ENCODE data around the gene CCNI2. TPM values are rescaled to one million over a fixed set of nuclear protein-coding genes. Genes with fewer than 3 reads are reported as not detected.

CCNI2 gene
- total and polyA plus RNA-seq, 9 of the 15 experiments (the other 6 are each of a cell fraction or from before 2014, with no cell fraction given) = 0.05 to 1.7 (median 0.81) TPM; not detected in 5

DNA sequence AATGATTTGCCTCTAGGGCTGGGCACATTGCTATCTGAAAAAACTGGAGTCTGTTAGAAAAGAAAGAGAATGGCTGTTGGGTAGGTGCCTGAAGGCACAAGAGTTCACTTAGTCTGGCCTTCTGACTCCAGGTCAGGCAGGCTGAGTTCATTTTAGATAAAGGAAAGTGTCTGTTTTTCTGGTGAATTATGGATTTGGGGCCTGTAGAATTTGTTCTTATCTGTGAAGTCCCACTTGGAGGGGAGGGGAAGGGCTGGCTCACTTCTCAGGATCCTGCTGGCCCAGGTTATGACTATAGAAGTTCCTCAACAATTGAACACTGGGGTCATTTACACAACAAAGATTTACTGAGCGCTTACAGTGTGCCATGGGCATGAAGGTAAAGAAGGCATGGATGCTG, 41.3 kb downstream of the CCNI2 start (continued):
- TF ChIP-seq, protein P1, sequence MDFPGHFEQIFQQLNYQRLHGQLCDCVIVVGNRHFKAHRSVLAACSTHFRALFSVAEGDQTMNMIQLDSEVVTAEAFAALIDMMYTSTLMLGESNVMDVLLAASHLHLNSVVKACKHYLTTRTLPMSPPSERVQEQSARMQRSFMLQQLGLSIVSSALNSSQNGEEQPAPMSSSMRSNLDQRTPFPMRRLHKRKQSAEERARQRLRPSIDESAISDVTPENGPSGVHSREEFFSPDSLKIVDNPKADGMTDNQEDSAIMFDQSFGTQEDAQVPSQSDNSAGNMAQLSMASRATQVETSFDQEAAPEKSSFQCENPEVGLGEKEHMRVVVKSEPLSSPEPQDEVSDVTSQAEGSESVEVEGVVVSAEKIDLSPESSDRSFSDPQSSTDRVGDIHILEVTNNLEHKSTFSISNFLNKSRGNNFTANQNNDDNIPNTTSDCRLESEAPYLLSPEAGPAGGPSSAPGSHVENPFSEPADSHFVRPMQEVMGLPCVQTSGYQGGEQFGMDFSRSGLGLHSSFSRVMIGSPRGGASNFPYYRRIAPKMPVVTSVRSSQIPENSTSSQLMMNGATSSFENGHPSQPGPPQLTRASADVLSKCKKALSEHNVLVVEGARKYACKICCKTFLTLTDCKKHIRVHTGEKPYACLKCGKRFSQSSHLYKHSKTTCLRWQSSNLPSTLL (IDR thresholded peaks at IDR 0.05) = no peak
- no peak for TF ChIP-seq E2F3 (CRISPR knock-in tag; IDR thresholded peaks at IDR 0.05)
- no peak for TF ChIP-seq ZEB2 (IDR thresholded peaks at IDR 0.05)
- no peak for TF ChIP-seq XRCC4 (IDR thresholded peaks at IDR 0.05; ENCODE audit: extremely low read depth, insufficient read depth, insufficient read length)
- peak; percentile 70 for TF ChIP-seq ZFX (CRISPR knock-in tag; IDR thresholded peaks at IDR 0.05)
- TF ChIP-seq SMC3 (conservative IDR thresholded peaks at IDR 0.05; ENCODE audit: insufficient read depth, low read depth, low read length) = no peak
- 0 out of 4 replicates have a peak, but pooled peaks of 1 of the 2 experiments have one; percentile 14 for TF ChIP-seq MAZ (CRISPR knock-in tag; conservative IDR thresholded peaks at IDR 0.05 in 1 of 2, IDR thresholded peaks at IDR 0.05 in 1 of 2)
- TF ChIP-seq HNRNPK (IDR thresholded peaks at IDR 0.05; ENCODE audit: low read depth, low read length, poor library complexity, severe bottlenecking) = no peak
- TF ChIP-seq, protein P2, sequence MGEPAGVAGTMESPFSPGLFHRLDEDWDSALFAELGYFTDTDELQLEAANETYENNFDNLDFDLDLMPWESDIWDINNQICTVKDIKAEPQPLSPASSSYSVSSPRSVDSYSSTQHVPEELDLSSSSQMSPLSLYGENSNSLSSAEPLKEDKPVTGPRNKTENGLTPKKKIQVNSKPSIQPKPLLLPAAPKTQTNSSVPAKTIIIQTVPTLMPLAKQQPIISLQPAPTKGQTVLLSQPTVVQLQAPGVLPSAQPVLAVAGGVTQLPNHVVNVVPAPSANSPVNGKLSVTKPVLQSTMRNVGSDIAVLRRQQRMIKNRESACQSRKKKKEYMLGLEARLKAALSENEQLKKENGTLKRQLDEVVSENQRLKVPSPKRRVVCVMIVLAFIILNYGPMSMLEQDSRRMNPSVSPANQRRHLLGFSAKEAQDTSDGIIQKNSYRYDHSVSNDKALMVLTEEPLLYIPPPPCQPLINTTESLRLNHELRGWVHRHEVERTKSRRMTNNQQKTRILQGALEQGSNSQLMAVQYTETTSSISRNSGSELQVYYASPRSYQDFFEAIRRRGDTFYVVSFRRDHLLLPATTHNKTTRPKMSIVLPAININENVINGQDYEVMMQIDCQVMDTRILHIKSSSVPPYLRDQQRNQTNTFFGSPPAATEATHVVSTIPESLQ (CRISPR knock-in tag; IDR thresholded peaks at IDR 0.05) = no peak
- TF ChIP-seq, protein P3, sequence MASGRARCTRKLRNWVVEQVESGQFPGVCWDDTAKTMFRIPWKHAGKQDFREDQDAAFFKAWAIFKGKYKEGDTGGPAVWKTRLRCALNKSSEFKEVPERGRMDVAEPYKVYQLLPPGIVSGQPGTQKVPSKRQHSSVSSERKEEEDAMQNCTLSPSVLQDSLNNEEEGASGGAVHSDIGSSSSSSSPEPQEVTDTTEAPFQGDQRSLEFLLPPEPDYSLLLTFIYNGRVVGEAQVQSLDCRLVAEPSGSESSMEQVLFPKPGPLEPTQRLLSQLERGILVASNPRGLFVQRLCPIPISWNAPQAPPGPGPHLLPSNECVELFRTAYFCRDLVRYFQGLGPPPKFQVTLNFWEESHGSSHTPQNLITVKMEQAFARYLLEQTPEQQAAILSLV (tag; IDR thresholded peaks at IDR 0.05) = no peak
- TF ChIP-seq TCF7L2 (IDR thresholded peaks at IDR 0.05; ENCODE audit: low read depth, low read length) = no peak
- TF ChIP-seq, protein P4, sequence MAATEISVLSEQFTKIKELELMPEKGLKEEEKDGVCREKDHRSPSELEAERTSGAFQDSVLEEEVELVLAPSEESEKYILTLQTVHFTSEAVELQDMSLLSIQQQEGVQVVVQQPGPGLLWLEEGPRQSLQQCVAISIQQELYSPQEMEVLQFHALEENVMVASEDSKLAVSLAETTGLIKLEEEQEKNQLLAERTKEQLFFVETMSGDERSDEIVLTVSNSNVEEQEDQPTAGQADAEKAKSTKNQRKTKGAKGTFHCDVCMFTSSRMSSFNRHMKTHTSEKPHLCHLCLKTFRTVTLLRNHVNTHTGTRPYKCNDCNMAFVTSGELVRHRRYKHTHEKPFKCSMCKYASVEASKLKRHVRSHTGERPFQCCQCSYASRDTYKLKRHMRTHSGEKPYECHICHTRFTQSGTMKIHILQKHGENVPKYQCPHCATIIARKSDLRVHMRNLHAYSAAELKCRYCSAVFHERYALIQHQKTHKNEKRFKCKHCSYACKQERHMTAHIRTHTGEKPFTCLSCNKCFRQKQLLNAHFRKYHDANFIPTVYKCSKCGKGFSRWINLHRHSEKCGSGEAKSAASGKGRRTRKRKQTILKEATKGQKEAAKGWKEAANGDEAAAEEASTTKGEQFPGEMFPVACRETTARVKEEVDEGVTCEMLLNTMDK (IDR thresholded peaks at IDR 0.05; ENCODE audit: borderline replicate concordance, insufficient read depth, low read depth, low read length, poor library complexity, severe bottlenecking) = no peak
- TF ChIP-seq MBD2 (IDR thresholded peaks at IDR 0.05; ENCODE audit: borderline replicate concordance, low read depth) = 0 out of 2 replicates have a peak, but pooled peaks have one; percentile 15
- TF ChIP-seq NFE2L1 (tag; IDR thresholded peaks at IDR 0.05; ENCODE audit: borderline replicate concordance, low read depth) = no peak
- TF ChIP-seq POLR2B (IDR thresholded peaks at IDR 0.05; ENCODE audit: low read depth, partially characterized antibody) = no peak
- no peak for TF ChIP-seq ZNF24 (IDR thresholded peaks at IDR 0.05)
- TF ChIP-seq, protein P5, sequence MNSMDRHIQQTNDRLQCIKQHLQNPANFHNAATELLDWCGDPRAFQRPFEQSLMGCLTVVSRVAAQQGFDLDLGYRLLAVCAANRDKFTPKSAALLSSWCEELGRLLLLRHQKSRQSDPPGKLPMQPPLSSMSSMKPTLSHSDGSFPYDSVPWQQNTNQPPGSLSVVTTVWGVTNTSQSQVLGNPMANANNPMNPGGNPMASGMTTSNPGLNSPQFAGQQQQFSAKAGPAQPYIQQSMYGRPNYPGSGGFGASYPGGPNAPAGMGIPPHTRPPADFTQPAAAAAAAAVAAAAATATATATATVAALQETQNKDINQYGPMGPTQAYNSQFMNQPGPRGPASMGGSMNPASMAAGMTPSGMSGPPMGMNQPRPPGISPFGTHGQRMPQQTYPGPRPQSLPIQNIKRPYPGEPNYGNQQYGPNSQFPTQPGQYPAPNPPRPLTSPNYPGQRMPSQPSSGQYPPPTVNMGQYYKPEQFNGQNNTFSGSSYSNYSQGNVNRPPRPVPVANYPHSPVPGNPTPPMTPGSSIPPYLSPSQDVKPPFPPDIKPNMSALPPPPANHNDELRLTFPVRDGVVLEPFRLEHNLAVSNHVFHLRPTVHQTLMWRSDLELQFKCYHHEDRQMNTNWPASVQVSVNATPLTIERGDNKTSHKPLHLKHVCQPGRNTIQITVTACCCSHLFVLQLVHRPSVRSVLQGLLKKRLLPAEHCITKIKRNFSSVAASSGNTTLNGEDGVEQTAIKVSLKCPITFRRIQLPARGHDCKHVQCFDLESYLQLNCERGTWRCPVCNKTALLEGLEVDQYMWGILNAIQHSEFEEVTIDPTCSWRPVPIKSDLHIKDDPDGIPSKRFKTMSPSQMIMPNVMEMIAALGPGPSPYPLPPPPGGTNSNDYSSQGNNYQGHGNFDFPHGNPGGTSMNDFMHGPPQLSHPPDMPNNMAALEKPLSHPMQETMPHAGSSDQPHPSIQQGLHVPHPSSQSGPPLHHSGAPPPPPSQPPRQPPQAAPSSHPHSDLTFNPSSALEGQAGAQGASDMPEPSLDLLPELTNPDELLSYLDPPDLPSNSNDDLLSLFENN (IDR thresholded peaks at IDR 0.05; ENCODE audit: low read depth in 2 of 2, low read length in 2 of 2) = no peak

Measured in K562 (cell line).